BLaER1 (cell line): ENCODE data around the gene DFFB.

Experiments used
- H3K27ac ChIP-seq: shearing (Covaris generic); formaldehyde crosslinking; 2 replicates; pipeline ENCODE4 v1.8.1; 2022
- H3K27me3 ChIP-seq: shearing (Covaris generic); formaldehyde crosslinking; 2 replicates; pipeline ENCODE4 v1.8.1; 2022
- H3K36me3 ChIP-seq: shearing (Covaris generic); formaldehyde crosslinking; 2 replicates; pipeline ENCODE4 v1.8.1; 2022
- H3K4me1 ChIP-seq: shearing (Covaris generic); formaldehyde crosslinking; 2 replicates; pipeline ENCODE4 v1.8.1; 2022
- H3K4me2 ChIP-seq: shearing (Covaris generic); formaldehyde crosslinking; 2 replicates; pipeline ENCODE4 v1.8.1; 2022
- H3K4me3 ChIP-seq: shearing (Covaris generic); formaldehyde crosslinking; 2 replicates; pipeline ENCODE4 v1.8.1; 2022
- H3K9ac ChIP-seq: shearing (Covaris generic); formaldehyde crosslinking; 2 replicates; pipeline ENCODE4 v1.8.1; 2022
- H3K9me3 ChIP-seq: shearing (Covaris generic); formaldehyde crosslinking; 2 replicates; pipeline ENCODE4 v1.8.1; 2022
- H4K20me1 ChIP-seq: shearing (Covaris generic); formaldehyde crosslinking; 2 replicates; pipeline ENCODE4 v1.8.1; 2022
- Cebpa-rat ChIP-seq: shearing (Covaris generic); IDR thresholded peaks from 2 replicates; pipeline ENCODE4 v1.8.1; 2022

The DFFB gene

DNA sequence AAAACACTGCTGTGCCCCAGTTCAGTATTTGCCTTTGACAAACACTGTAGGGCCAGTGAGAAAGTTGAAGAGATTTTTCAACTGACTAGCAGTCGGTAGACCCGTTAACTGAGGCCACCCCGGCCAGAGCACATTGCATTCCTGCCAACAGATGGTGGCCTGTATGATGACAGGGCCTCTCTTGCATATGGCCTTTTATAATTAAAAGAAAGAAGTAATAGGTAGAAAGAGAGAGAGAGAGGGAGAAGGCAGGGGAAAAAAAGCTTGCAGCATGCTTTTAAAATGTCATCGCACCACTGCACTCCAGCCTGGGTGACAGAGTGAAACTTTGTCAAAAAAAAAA lies 47.5 kb downstream of the DFFB start:
- H3K27ac ChIP-seq = peak overlapping the region; percentile 67
- H3K27me3 ChIP-seq = no peaks in the 10 kb centered on the region
- H3K9me3 ChIP-seq = no peaks in the 10 kb centered on the region
- peak overlapping the region; percentile 97 for H3K4me2 ChIP-seq
- H3K9ac ChIP-seq = no peak overlapping the region
- H3K4me3 ChIP-seq = no peak overlapping the region
- H3K4me1 ChIP-seq = peaks cover 85% of the 10 kb centered on the region
- TF ChIP-seq Cebpa-rat = no peak
- no peaks in the 10 kb centered on the region for H4K20me1 ChIP-seq
- H3K36me3 ChIP-seq = no peaks in the 10 kb centered on the region

DNA sequence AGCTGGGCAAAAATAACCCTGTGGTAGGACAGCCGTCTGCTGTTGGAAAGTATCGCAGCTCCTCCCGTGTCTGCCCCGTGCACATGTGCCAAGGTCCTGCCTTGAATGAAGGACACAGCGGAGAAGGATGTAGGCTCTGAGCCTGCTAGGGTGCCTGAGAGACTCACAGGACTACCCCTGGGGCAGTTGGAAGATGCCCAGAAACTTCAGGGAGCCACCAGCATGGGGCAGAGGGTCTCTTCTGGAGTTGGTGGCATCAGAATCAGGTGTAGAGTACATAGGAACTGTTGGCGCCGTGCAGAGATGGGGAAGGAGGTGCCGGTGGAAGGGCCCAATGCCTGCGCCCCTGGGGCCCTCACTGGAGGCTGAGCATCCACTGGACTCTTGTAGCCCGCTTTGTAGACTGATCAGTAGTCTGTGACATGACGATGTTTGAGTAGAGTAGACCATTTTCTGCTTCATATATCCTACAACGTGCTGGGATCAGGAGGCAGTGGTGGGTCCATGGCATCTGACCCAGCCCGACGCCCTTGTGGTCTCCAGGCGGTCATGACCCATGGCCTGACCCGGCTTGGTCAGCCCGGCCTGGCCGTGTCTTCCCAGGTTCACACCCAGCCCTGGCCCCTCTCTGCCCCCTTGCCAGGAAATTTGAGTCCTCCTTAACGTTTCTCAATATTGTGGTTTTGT lies 48.1 kb downstream of the DFFB start:
- Histone ChIP-seq H3K4me1 (peaks cover 91% of the 10 kb centered on the region), H3K4me2 (peak overlapping the region; percentile 97), H3K36me3 (no peaks in the 10 kb centered on the region), H3K9me3 (no peaks in the 10 kb centered on the region), H4K20me1 (no peaks in the 10 kb centered on the region), H3K27ac (peak overlapping the region; percentile 39; the same call in 1 of the 2 replicates), H3K4me3 (no peak overlapping the region), H3K27me3 (no peaks in the 10 kb centered on the region), H3K9ac (no peak overlapping the region)
- TF ChIP-seq Cebpa-rat = no peak

DNA sequence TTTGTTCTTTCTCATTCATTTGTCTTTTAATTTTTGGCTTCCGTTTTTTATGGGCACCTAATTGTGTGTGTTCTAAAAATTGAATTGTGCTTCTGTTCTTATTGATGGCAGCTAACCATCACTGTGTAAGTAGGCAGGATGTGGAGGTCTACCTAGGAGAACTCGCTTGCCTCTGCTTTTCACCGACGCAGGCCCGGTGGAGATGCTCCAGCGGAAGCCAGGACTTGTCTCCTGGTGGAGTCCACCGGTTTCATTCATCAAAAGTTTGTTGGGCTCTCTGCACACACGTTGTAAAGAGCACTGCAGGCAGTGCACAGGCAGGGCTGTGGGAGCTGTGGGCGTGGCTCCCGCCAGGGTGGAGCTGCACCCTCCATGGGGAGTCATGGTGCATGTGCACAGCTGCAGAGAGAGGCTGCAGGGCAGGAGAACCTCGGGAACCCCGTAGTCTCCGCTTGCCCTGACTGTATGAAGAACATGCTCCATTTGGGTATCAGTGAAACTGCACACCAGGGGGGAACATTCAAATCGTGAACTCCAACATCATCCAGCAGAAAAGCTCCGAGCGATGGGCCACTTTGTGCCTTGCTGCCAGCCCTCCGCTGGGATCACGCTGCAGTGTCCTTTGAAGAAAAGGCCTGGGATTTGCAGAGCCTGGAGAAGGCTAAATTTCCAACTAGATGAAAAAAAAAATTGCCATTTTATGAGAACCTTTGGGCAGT lies 48.8 kb downstream of the DFFB start:
- peak overlapping the region; percentile 39; the same call in 1 of the 2 replicates for H3K27ac ChIP-seq
- H4K20me1 ChIP-seq = no peaks in the 10 kb centered on the region
- H3K4me2 ChIP-seq = peak overlapping the region; percentile 97
- H3K9me3 ChIP-seq = no peaks in the 10 kb centered on the region
- no peak for TF ChIP-seq Cebpa-rat
- H3K27me3 ChIP-seq = no peaks in the 10 kb centered on the region
- no peak overlapping the region for H3K9ac ChIP-seq
- H3K4me3 ChIP-seq = no peak overlapping the region
- H3K4me1 ChIP-seq = peaks cover 98% of the 10 kb centered on the region
- H3K36me3 ChIP-seq = no peaks in the 10 kb centered on the region

DNA sequence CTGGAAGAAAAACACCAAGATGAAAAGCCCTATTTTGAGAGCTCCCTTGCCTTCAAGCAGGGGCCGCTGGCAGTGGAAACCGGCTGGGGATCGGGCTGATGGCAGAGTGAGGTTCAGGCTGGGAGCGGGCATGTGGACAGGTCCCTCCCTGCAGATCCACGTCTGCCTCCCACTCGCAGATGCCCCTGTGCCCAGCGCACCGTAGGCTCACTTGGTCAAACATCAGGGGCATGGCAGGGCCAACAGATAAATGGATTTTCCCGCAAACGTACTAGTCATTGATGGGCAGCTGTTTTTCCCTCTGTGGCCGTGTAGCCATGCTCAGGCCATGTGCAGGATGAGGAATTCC lies 49.4 kb downstream of the DFFB start:
- Histone ChIP-seq H3K9me3 (no peaks in the 10 kb centered on the region), H4K20me1 (no peaks in the 10 kb centered on the region), H3K9ac (no peak overlapping the region), H3K27me3 (no peaks in the 10 kb centered on the region), H3K4me1 (peaks cover 100% of the 10 kb centered on the region), H3K4me2 (peak overlapping the region; percentile 97), H3K4me3 (no peak overlapping the region), H3K27ac (no peak overlapping the region), H3K36me3 (no peaks in the 10 kb centered on the region)
- TF ChIP-seq Cebpa-rat = no peak

DNA sequence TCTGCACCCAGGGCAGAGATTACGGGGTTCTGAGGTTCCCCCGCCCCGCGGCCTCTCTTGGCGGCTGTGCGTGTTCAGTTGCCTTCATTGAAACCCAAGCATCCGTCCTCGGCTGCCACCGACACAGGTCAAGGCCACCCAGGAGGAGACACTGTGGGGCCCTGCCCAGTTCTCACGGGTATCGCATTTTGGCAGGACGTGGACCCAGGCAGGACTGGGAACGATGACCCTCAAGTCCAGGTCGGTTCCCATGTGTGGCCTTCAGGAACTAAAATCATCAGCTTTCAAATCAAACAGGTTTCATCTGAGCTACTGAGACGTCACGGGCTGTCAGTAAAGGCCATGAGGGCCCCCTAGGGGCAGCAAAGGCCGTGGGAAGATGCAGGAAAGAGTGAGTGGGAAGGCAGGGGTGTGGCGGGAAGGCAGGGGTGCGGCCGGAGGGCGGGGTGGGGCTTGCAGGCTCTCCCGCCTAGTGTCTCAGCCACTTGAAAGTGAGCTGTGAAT lies 49.8 kb downstream of the DFFB start:
- peak overlapping the region; percentile 18; the same call in 1 of the 2 replicates for H3K27ac ChIP-seq
- H3K27me3 ChIP-seq = no peaks in the 10 kb centered on the region
- peaks cover 100% of the 10 kb centered on the region for H3K4me1 ChIP-seq
- H4K20me1 ChIP-seq = no peaks in the 10 kb centered on the region
- H3K36me3 ChIP-seq = no peaks in the 10 kb centered on the region
- no peak overlapping the region for H3K4me3 ChIP-seq
- peak overlapping the region; percentile 97 for H3K4me2 ChIP-seq
- no peak for TF ChIP-seq Cebpa-rat
- no peaks in the 10 kb centered on the region for H3K9me3 ChIP-seq
- H3K9ac ChIP-seq = no peak overlapping the region

DNA sequence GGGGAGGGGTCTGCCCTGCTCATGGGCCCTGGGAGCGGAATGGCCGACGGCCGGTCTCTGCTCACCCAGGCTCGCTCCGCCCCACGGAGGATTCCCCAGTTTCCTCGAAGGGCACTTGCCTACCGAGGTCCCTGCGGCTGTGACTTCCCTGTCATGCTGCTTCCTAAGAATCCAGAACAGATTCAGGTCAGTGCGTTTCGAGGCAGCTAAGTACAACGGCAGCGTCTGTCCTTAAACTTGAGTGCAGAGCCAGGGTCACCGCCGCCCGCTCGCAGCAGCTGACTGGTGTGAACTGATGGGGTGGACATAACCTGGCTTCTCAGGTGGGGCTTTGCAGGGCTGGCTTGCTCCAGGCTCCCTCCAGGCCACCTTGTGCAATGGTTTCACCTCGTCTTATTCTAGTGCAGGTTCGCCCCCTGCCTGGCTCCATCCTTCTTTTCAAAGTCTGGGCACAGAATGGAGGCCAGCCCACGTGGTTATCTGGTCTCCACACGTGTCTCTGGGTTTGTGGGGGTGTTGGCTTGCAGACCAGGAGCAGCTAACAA lies 50.4 kb downstream of the DFFB start:
- no peak for TF ChIP-seq Cebpa-rat
- Histone ChIP-seq H3K27ac (0 out of 2 replicates have a peak overlapping the region, but pooled peaks have one; percentile 18), H4K20me1 (no peaks in the 10 kb centered on the region), H3K9ac (no peak overlapping the region), H3K9me3 (no peaks in the 10 kb centered on the region), H3K36me3 (no peaks in the 10 kb centered on the region), H3K27me3 (no peaks in the 10 kb centered on the region), H3K4me2 (peak overlapping the region; percentile 97), H3K4me3 (no peak overlapping the region), H3K4me1 (peaks cover 100% of the 10 kb centered on the region)

DNA sequence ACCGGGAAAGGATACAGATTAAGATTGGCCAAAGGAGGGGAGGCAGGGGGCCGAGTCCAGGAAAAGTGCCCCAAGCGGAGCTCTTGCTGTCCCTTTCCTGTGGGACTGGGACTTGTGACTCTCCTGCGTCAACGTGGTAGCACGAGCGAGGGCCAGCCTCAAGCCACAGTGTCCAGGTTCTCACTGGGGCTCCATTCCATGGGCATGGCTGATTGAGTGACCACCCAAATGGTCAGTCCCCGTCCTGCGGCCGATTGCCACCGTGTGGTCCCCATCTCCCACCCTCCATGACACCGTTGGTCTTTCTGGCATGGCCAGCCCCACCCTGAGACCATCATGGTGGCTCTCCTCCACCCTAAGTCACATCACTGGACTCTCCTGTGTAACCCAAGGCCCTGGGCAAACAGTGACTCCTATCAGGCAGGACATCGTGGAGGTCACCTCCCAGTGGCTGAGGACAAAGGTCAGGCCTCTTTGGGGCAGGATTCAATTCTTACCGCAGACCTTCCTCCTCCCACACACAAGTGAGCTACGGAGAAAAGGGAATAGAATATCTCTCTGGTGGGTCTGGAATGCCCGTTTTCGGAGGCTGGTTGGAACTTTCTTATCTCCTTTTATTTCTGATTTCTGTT lies 51.7 kb downstream of the DFFB start:
- Histone ChIP-seq H3K4me3 (no peak overlapping the region), H3K4me2 (peak overlapping the region; percentile 97), H4K20me1 (no peaks in the 10 kb centered on the region), H3K27ac (peak overlapping the region; percentile 45), H3K4me1 (peaks cover 88% of the 10 kb centered on the region), H3K9ac (no peak overlapping the region), H3K27me3 (no peaks in the 10 kb centered on the region), H3K9me3 (no peaks in the 10 kb centered on the region), H3K36me3 (no peaks in the 10 kb centered on the region)
- no peak for TF ChIP-seq Cebpa-rat

DNA sequence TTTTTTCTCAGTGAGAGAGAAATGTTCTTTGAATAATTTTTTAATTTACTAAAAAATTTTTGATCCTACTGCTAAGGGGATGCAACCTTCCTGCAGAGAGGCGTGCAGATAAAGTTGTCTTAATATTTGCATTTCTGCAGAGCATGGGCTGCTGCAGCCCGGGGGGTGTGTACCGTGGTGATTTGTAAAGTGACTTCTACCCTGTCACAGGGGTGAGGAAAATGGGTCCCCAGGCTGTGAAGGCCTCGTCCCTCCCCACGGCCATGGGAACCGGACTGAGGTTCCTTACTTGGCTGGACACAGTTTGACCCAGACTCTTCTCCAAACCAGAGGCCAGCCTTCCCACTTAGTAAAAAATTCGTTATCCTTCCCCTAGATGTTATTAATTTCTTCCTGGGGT lies 52.3 kb downstream of the DFFB start:
- Histone ChIP-seq H4K20me1 (no peaks in the 10 kb centered on the region), H3K9me3 (no peaks in the 10 kb centered on the region), H3K4me3 (peak overlapping the region; percentile 48; the same call in 1 of the 2 replicates), H3K27me3 (no peaks in the 10 kb centered on the region), H3K27ac (0 out of 2 replicates have a peak overlapping the region, but pooled peaks have one; percentile 46), H3K9ac (peak overlapping the region; percentile 60; the same call in 1 of the 2 replicates), H3K36me3 (no peaks in the 10 kb centered on the region), H3K4me1 (peaks cover 82% of the 10 kb centered on the region), H3K4me2 (peak overlapping the region; percentile 97)
- no peak for TF ChIP-seq Cebpa-rat

DNA sequence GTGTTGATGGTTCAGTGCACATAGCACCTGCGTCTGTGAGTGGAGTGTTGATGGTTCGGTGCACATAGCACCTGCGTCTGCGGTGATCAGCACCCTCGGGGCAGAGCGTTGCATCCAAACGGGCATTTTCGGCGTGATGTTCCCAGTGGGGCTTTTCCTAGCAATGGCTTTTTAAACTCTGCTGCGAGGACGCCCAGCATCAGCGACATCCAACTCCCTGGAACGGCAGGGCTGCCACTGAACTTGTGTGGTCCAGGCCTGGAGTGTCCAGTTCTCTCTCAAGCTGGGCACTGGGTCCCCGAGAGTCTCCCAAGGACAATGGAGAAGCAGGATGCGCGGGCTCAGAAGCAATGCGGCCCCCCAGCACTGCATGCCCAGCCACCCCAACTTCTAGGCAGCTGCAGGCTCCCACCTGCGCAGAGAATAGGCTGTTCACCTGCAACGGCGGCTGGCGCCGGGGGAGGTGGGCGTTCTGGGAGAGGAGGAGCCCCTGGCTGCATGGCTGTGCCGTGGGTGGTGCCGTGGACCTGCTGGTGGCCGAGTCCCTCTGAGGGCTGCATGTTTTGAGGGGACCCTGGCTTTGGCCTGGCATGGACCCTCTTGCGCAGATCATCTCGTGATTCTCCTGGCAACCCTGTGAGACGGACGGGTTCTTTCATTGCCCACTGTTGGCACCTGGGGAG lies 52.9 kb downstream of the DFFB start:
- Histone ChIP-seq H3K9me3 (no peaks in the 10 kb centered on the region), H3K27ac (peak overlapping the region; percentile 46), H3K36me3 (no peaks in the 10 kb centered on the region), H4K20me1 (no peaks in the 10 kb centered on the region), H3K4me1 (peaks cover 76% of the 10 kb centered on the region), H3K27me3 (no peaks in the 10 kb centered on the region), H3K4me2 (peak overlapping the region; percentile 97), H3K4me3 (peak overlapping the region; percentile 48), H3K9ac (peak overlapping the region; percentile 60)
- TF ChIP-seq Cebpa-rat = no peak
